Sigmoid colon (tissue), 4 donors: ENCODE results near the gene CDKN1A.

Experiments used
- CTCF ChIP-seq, 4 experiments: fragments of 450-650 bp in 3 of 4; fragments of 200-600 bp in 1 of 4; IDR thresholded peaks; one replicate each; pipeline ENCODE4 v1.5.1; 2016 to 2019; ENCODE audit warnings: antibody characterized with exemption in 4 of 4, mild to moderate bottlenecking in 3 of 4, moderate library complexity in 2 of 4
- POLR2A ChIP-seq, 2 donors: fragments of 450-650 bp; IDR thresholded peaks; one replicate each; pipeline ENCODE4 v1.6.1; 2016; ENCODE audit warnings: antibody characterized with exemption in 2 of 2, mild to moderate bottlenecking in 2 of 2, moderate library complexity in 2 of 2
- POLR2AphosphoS5 ChIP-seq, 4 donors: sonication (generic); formaldehyde crosslinking; IDR thresholded peaks; one replicate each; pipeline ENCODE4 v1.6.1; 2017; ENCODE audit warnings: antibody characterized with exemption in 4 of 4

GRCh38 chr6:36713846-36714245, 35.3 kb downstream of the CDKN1A start:
- TF ChIP-seq POLR2AphosphoS5 (IDR thresholded peaks at IDR 0.05) (no peak), CTCF (IDR thresholded peaks at IDR 0.05) (no peak), POLR2A (IDR thresholded peaks at IDR 0.05) (no peak)
